HEK293 (cell line): ENCODE data around the gene MICU1.

ENCODE experiments used
- CTCF ChIA-PET: fragments of 350-600 bp; formaldehyde crosslinking; extraction: SDS; loops from one replicate; lab custom pipeline; 2021; ENCODE audit warnings: antibody characterized with exemption; lab: Yijun Ruan, JAX
- POLR2A ChIA-PET: fragments of 300-600 bp; formaldehyde crosslinking; extraction: SDS; loops from one replicate; lab custom pipeline; 2020; ENCODE audit warnings: antibody characterized with exemption, inconsistent platforms; lab: Yijun Ruan, JAX
- H3K27ac ChIP-seq: fragments of 200-500 bp; sonication (Bioruptor generic); 2 replicates; pipeline ENCODE4 v1.5.1; 2014; ENCODE audit warnings: low read depth, low read length, control low read depth, inconsistent platforms; ENCODE audit errors: extremely low read depth
- H3K36me3 ChIP-seq, 2 experiments: fragments of 200-500 bp in 1 of 2; sonication (Bioruptor generic) in 1 of 2; 1 replicate in 1 of 2; 2 replicates in 1 of 2; pipeline ENCODE4 v1.5.1; 2014 to 2017; ENCODE audit warnings: inconsistent platforms in 2 of 2, low read length in 2 of 2; ENCODE audit not compliant: control insufficient read depth in 2 of 2, insufficient read depth in 1 of 2
- H3K4me1 ChIP-seq: fragments of 200-500 bp; sonication (Bioruptor generic); 2 replicates; pipeline ENCODE4 v1.5.1; 2014; ENCODE audit warnings: mild to moderate bottlenecking, low read length, inconsistent platforms; ENCODE audit not compliant: control insufficient read depth, insufficient read depth
- H3K4me3 ChIP-seq: 2 replicates; pipeline ENCODE4 v1.5.1; 2011; ENCODE audit warnings: low read depth, mild to moderate bottlenecking, control low read depth, low read length, moderate library complexity
- H3K9me3 ChIP-seq: fragments of 200-500 bp; sonication (Bioruptor generic); 2 replicates; pipeline ENCODE4 v1.5.1; 2014; ENCODE audit warnings: low read depth, low read length, inconsistent platforms; ENCODE audit not compliant: control insufficient read depth, insufficient read depth
- PRDM10 ChIP-seq: fragments of 450-650 bp; formaldehyde crosslinking; IDR thresholded peaks from 2 replicates; pipeline ENCODE4 v1.5.1; 2016; ENCODE audit warnings: missing biosample characterization, missing genetic modification characterization
- ZBTB1 ChIP-seq: fragments of 450-650 bp; formaldehyde crosslinking; IDR thresholded peaks from 2 replicates; pipeline ENCODE4 v1.5.1; 2016; ENCODE audit warnings: missing biosample characterization, missing genetic modification characterization
- ZBTB10 ChIP-seq: fragments of 450-650 bp; formaldehyde crosslinking; IDR thresholded peaks from 2 replicates; pipeline ENCODE4 v1.5.1; 2016; ENCODE audit warnings: missing biosample characterization, missing genetic modification characterization
- ZFP69B ChIP-seq: fragments of 450-650 bp; formaldehyde crosslinking; IDR thresholded peaks from 2 replicates; pipeline ENCODE4 v1.5.1; 2016; ENCODE audit warnings: missing biosample characterization, missing genetic modification characterization
- ZNF473 ChIP-seq: fragments of 450-650 bp; formaldehyde crosslinking; IDR thresholded peaks from 2 replicates; pipeline ENCODE4 v1.5.1; 2017; ENCODE audit warnings: missing biosample characterization, missing genetic modification characterization
- ZNF488 ChIP-seq: fragments of 450-650 bp; formaldehyde crosslinking; IDR thresholded peaks from 2 replicates; pipeline ENCODE4 v1.5.1; 2016; ENCODE audit warnings: missing biosample characterization, missing genetic modification characterization
- ZNF513 ChIP-seq: fragments of 450-650 bp; IDR thresholded peaks from 2 replicates; pipeline ENCODE4 v1.5.1; 2018; ENCODE audit warnings: missing biosample characterization, missing genetic modification characterization
- ZNF514 ChIP-seq: fragments of 450-650 bp; formaldehyde crosslinking; IDR thresholded peaks from 2 replicates; pipeline ENCODE4 v1.5.1; 2016; ENCODE audit warnings: missing biosample characterization, missing genetic modification characterization
- TF ChIP-seq, protein P1 (sequence below): fragments of 450-650 bp; formaldehyde crosslinking; conservative IDR thresholded peaks from 2 replicates; pipeline ENCODE4 v1.5.1; 2016; ENCODE audit warnings: low read depth, missing biosample characterization, missing genetic modification characterization
- TF ChIP-seq, protein P2 (sequence below): fragments of 450-650 bp; formaldehyde crosslinking; IDR thresholded peaks from 2 replicates; pipeline ENCODE4 v1.5.1; 2016; ENCODE audit warnings: missing biosample characterization, missing genetic modification characterization
- TF ChIP-seq, protein P3 (sequence below): fragments of 450-650 bp; formaldehyde crosslinking; IDR thresholded peaks from 2 replicates; pipeline ENCODE4 v1.5.1; 2016; ENCODE audit warnings: missing biosample characterization, missing genetic modification characterization
- TF ChIP-seq, protein P4 (sequence below): fragments of 450-650 bp; formaldehyde crosslinking; IDR thresholded peaks from 2 replicates; pipeline ENCODE4 v1.5.1; 2016; ENCODE audit warnings: missing biosample characterization, missing genetic modification characterization

The MICU1 gene

GRCh38 chr10:72340510-72341261 lies 285.2 kb downstream of the MICU1 start (continued):
- TF ChIP-seq ZBTB10 (tag by site-specific recombination), result no peak
- TF ChIP-seq PRDM10 (tag by site-specific recombination), result 0 out of 2 replicates have a peak, but pooled peaks have one; percentile 24

DNA sequence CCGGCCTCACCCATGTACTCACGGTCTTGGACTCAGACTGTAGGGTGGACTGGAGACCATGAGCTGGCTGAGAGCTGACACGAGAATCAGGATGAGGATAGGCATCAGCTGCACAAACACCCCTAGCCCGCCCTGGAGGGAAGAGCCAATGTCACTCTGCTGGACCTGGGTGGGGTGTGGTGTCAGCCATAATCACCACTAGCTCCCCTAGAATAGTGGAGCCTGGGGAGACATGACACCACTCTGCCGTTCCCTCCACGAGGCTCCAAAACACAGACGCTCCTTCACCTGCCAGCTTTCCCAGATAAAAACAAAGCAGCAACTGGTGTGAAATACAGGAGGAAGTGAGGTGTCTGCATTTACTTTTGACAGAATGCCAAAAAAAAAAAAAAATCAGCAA lies 287.7 kb downstream of the MICU1 start:
- H3K4me1 ChIP-seq, result peaks cover 11% of the 10 kb centered on the region
- POLR2A ChIA-PET, result interaction anchor here (0.6 kb wide), 1 partner anchor 65 kb away, joined by 3 read pairs; the partner anchor contains the start of gene DDIT4
- no peak overlapping the region for H3K4me3 ChIP-seq
- CTCF ChIA-PET, result interaction anchor here (1.0 to 5.3 kb wide), 15 partner anchors 10 to 442 kb away, joined by 3 to 31 read pairs (median 9); no protein-coding TSS in a partner anchor
- peaks cover 21 to 72% of the 10 kb centered on the region in 2 experiments; a peak in 2 of 3 replicates for H3K36me3 ChIP-seq
- H3K27ac ChIP-seq, result no peak overlapping the region
- no peaks in the 10 kb centered on the region for H3K9me3 ChIP-seq
- TF ChIP-seq ZNF514 (no peak), ZNF513 (tag by site-specific recombination) (no peak), ZNF473 (no peak), ZBTB1 (tag by site-specific recombination) (no peak), ZFP69B (no peak), ZNF488 (tag by site-specific recombination) (no peak)
- TF ChIP-seq, protein P1, sequence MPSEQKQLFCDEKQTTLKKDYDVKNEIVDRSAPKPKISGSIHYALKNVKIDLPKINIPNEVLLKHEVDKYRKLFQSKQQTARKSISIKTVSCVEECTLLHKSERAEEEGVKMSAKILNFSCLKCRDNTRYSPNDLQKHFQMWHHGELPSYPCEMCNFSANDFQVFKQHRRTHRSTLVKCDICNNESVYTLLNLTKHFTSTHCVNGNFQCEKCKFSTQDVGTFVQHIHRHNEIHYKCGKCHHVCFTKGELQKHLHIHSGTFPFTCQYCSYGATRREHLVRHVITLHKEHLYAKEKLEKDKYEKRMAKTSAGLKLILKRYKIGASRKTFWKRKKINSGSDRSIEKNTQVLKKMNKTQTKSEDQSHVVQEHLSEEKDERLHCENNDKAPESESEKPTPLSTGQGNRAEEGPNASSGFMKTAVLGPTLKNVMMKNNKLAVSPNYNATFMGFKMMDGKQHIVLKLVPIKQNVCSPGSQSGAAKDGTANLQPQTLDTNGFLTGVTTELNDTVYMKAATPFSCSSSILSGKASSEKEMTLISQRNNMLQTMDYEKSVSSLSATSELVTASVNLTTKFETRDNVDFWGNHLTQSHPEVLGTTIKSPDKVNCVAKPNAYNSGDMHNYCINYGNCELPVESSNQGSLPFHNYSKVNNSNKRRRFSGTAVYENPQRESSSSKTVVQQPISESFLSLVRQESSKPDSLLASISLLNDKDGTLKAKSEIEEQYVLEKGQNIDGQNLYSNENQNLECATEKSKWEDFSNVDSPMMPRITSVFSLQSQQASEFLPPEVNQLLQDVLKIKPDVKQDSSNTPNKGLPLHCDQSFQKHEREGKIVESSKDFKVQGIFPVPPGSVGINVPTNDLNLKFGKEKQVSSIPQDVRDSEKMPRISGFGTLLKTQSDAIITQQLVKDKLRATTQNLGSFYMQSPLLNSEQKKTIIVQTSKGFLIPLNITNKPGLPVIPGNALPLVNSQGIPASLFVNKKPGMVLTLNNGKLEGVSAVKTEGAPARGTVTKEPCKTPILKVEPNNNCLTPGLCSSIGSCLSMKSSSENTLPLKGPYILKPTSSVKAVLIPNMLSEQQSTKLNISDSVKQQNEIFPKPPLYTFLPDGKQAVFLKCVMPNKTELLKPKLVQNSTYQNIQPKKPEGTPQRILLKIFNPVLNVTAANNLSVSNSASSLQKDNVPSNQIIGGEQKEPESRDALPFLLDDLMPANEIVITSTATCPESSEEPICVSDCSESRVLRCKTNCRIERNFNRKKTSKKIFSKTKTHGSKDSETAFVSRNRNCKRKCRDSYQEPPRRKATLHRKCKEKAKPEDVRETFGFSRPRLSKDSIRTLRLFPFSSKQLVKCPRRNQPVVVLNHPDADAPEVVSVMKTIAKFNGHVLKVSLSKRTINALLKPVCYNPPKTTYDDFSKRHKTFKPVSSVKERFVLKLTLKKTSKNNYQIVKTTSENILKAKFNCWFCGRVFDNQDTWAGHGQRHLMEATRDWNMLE, result no peak
- TF ChIP-seq, protein P2, sequence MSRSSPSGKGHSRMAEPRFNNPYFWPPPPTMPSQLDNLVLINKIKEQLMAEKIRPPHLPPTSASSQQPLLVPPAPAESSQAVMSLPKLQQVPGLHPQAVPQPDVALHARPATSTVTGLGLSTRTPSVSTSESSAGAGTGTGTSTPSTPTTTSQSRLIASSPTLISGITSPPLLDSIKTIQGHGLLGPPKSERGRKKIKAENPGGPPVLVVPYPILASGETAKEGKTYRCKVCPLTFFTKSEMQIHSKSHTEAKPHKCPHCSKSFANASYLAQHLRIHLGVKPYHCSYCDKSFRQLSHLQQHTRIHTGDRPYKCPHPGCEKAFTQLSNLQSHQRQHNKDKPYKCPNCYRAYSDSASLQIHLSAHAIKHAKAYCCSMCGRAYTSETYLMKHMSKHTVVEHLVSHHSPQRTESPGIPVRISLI (tag by site-specific recombination), result no peak
- TF ChIP-seq, protein P3, sequence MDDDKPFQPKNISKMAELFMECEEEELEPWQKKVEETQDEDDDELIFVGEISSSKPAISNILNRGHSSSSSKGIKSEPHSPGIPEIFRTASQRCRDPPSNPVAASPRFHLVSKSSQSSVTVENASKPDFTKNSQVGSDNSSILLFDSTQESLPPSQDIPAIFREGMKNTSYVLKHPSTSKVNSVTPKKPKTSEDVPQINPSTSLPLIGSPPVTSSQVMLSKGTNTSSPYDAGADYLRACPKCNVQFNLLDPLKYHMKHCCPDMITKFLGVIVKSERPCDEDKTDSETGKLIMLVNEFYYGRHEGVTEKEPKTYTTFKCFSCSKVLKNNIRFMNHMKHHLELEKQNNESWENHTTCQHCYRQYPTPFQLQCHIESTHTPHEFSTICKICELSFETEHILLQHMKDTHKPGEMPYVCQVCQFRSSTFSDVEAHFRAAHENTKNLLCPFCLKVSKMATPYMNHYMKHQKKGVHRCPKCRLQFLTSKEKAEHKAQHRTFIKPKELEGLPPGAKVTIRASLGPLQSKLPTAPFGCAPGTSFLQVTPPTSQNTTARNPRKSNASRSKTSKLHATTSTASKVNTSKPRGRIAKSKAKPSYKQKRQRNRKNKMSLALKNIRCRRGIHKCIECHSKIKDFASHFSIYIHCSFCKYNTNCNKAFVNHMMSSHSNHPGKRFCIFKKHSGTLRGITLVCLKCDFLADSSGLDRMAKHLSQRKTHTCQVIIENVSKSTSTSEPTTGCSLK, result no peak
- TF ChIP-seq, protein P4, sequence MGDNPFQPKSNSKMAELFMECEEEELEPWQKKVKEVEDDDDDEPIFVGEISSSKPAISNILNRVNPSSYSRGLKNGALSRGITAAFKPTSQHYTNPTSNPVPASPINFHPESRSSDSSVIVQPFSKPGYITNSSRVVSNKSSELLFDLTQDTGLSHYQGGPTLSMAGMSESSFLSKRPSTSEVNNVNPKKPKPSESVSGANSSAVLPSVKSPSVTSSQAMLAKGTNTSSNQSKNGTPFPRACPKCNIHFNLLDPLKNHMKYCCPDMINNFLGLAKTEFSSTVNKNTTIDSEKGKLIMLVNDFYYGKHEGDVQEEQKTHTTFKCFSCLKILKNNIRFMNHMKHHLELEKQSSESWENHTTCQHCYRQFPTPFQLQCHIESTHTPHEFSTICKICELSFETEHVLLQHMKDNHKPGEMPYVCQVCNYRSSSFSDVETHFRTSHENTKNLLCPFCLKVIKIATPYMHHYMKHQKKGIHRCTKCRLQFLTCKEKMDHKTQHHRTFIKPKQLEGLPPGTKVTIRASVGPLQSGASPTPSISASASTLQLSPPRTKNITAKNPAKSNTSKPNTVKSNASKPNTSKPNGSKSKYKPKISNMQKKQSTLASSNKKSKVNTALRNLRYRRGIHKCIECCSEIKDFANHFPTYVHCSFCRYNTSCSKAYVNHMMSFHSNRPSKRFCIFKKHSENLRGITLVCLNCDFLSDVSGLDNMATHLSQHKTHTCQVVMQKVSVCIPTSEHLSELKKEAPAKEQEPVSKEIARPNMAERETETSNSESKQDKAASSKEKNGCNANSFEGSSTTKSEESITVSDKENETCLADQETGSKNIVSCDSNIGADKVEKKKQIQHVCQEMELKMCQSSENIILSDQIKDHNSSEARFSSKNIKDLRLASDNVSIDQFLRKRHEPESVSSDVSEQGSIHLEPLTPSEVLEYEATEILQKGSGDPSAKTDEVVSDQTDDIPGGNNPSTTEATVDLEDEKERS (tag by site-specific recombination), result no peak
